Right lobe of liver (tissue), 6 donors: ENCODE data around the gene KRTAP10-12. TPM values are rescaled to one million over a fixed set of nuclear protein-coding genes. Genes with fewer than 3 reads are reported as not detected.

ENCODE experiments used
- ATAC-seq, 4 donors: fragments of 200-7000 bp; cut with Tn5 transposase; one replicate each; pipeline ENCODE4 v1.9.1; 2020; ENCODE audit warnings: mild to moderate bottlenecking in 4 of 4, moderate library complexity in 4 of 4
- DNase-seq, 3 donors: peaks; one replicate each; pipeline ENCODE4 v3.0.0-alpha.2; 2020
- H3K27ac ChIP-seq, 3 donors: fragments of 200-600 bp; one replicate each; pipeline ENCODE4 v1.8.0; 2022
- H3K27me3 ChIP-seq, 2 donors: fragments of 200-600 bp; one replicate each; pipeline ENCODE4 v1.8.0; 2022
- H3K36me3 ChIP-seq, 4 donors: fragments of 200-600 bp; sonication (generic) in 1 of 4; one replicate each; pipeline versions ENCODE4 v1.5.1 to v1.8.0; 2017 to 2022; ENCODE audit warnings: control low read depth in 1 of 4
- H3K4me1 ChIP-seq, 4 donors: fragments of 200-600 bp; sonication (generic) in 1 of 4; one replicate each; pipeline versions ENCODE4 v1.5.1 to v1.8.0; 2017 to 2022; ENCODE audit warnings: control low read depth in 1 of 4
- H3K4me3 ChIP-seq, 3 donors: fragments of 200-600 bp; one replicate each; pipeline ENCODE4 v1.8.0; 2022
- H3K9me3 ChIP-seq, 4 donors: fragments of 200-600 bp; sonication (generic) in 1 of 4; one replicate each; pipeline versions ENCODE4 v1.5.1 to v1.8.0; 2017 to 2022; ENCODE audit warnings: control low read depth in 1 of 4
- CTCF ChIP-seq, 4 donors: fragments of 200-600 bp in 3 of 4; fragments of 450-650 bp in 1 of 4; IDR thresholded peaks; one replicate each; pipeline versions ENCODE4 v1.5.1 to v1.8.0; 2016 to 2022; ENCODE audit warnings: antibody characterized with exemption in 4 of 4, mild to moderate bottlenecking in 2 of 4
- POLR2A ChIP-seq: fragments of 450-650 bp; IDR thresholded peaks from one replicate; pipeline ENCODE4 v1.6.1; 2017; ENCODE audit warnings: antibody characterized with exemption, mild to moderate bottlenecking
- WGBS: methylation state at CpG from one replicate; pipeline ENCODE4 v1.1.6; 2018; ENCODE audit warnings: low coverage, low lambda C conversion rate; ENCODE audit not compliant: insufficient coverage; ENCODE audit errors: missing lambda C conversion rate; 5-methylcytosine and 5-hydroxymethylcytosine counted together
- intact Hi-C, 2 donors: fragments of 100-400 bp; cut with DNase I; formaldehyde crosslinking; loops; one replicate each; pipeline versions ENCODE4 v1.11.2 to v1.14.1; 2022
- small RNA-seq, 2 experiments: library from RNA; depleted of rRNA; stranded (forward); fragments of <200 nt; gene quantifications; one replicate each; pipeline ENCODE3, GENCODE V24; 2016
- total RNA-seq, 6 experiments: library from RNA; depleted of rRNA in 2 of 6; stranded (reverse); fragments of >200 nt in 2 of 6; fragmentation: NEBNext Ultra II Directional in 3 of 6; extraction: Animal tissue kit (Norgen Biotek cat#: 25700) in 3 of 6; gene quantifications; one replicate each; pipeline versions ENCODE4 v1.1.0 to v1.2.4, GENCODE V29; 2016 to 2023
- donor health status: DM: no; HTN: yes; CAD: no.
- donor health status: DM: no; HTN: no; CAD: no.
- donor health status: DM: no; HTN: no; CAD: no.
- donor health status: DM: no; HTN: yes; CAD: no.
- donor health status: DM: no; HTN: yes; CAD: no.

KRTAP10-12 gene
- total RNA-seq, 6 experiments from 2014 or later, result not detected

- Histone ChIP-seq H3K27me3 (no peaks in the 10 kb centered on the region), H3K36me3 (no peaks in the 10 kb centered on the region), H3K27ac (no peak overlapping the region), H3K4me3 (no peak overlapping the region), H3K4me1 (no peaks in the 10 kb centered on the region), H3K9me3 (peaks cover 0 to 5% (median 0%) of the 10 kb centered on the region in 4 donors)
- TF ChIP-seq POLR2A (no peak), CTCF (IDR thresholded peaks at IDR 0.05) (no peak)
- WGBS, result no CpG with 5 or more reads among the region's 1 CpG
- ATAC-seq, result no peak
- intact Hi-C loops, result no loop called here
- no peak for DNase-seq
Observed at GRCh38 chr21:44739316-44739715, 42.3 kb downstream of the KRTAP10-12 start.

GRCh38 chr21:44740742-44741141 lies 43.8 kb downstream of the KRTAP10-12 start:
- ATAC-seq (no peak), DNase-seq (no peak)
- intact Hi-C loops, result no loop called here
- WGBS, result 75% methylated on average over 6 of the region's 7 CpGs
- no peaks in the 10 kb centered on the region for H3K36me3 ChIP-seq
- TF ChIP-seq POLR2A, result no peak
- no peak for TF ChIP-seq CTCF (IDR thresholded peaks at IDR 0.05)
- no peak overlapping the region for H3K4me3 ChIP-seq
- H3K9me3 ChIP-seq, result peaks cover 0 to 5% (median 0%) of the 10 kb centered on the region in 4 donors
- no peaks in the 10 kb centered on the region for H3K27me3 ChIP-seq
- no peaks in the 10 kb centered on the region for H3K4me1 ChIP-seq
- no peak overlapping the region for H3K27ac ChIP-seq

- 84% methylated on average over 3 of the region's 3 CpGs for WGBS
- Histone ChIP-seq H3K27me3 (no peaks in the 10 kb centered on the region), H3K4me1 (no peaks in the 10 kb centered on the region), H3K4me3 (no peak overlapping the region), H3K36me3 (no peaks in the 10 kb centered on the region), H3K27ac (no peak overlapping the region), H3K9me3 (peaks cover 0 to 5% (median 0%) of the 10 kb centered on the region in 4 donors)
- TF ChIP-seq CTCF (IDR thresholded peaks at IDR 0.05) (no peak), POLR2A (no peak)
- no peak for ATAC-seq
- DNase-seq, result peak in 1 of 3 donors; percentile 9
- intact Hi-C loops, result no loop called here
Observed at GRCh38 chr21:44741921-44742320, 44.9 kb downstream of the KRTAP10-12 start.

- ATAC-seq, result peak in 2 of 4 donors; percentile 37 to 54
Observed at GRCh38 chr21:44742418-44743153, 45.6 kb downstream of the KRTAP10-12 start.

More at GRCh38 chr21:44742418-44743153, 45.6 kb downstream of the KRTAP10-12 start:
- Histone ChIP-seq H3K4me1 (no peaks in the 10 kb centered on the region), H3K4me3 (no peak overlapping the region), H3K27ac (no peak overlapping the region), H3K9me3 (peaks cover 0 to 5% (median 0%) of the 10 kb centered on the region in 4 donors), H3K27me3 (no peaks in the 10 kb centered on the region), H3K36me3 (no peaks in the 10 kb centered on the region)
- DNase-seq, result no peak
- 85% methylated on average over 1 of the region's 1 CpG for WGBS
- TF ChIP-seq POLR2A, result no peak
- TF ChIP-seq CTCF (IDR thresholded peaks at IDR 0.05), result peak; percentile 27 to 39 (median 33)
- intact Hi-C loops, result no loop called here

Small RNA genes lying within 50 kb of the gene (small RNA-seq; reads per million reads assigned to genes)
- gene KRTAP12-6P, result 0 reads per million in 2 experiments

Other genes starting within 250 kb of the KRTAP10-12 start
- 10 to 100 TPM in 5 of 6 experiments, 1 to 10 TPM in 1; 7.5 to 19.3 (median 13.9) TPM for gene LRRC3, start 241.7 kb upstream of the KRTAP10-12 start, total RNA-seq
- not detected for gene KRTAP10-1, start 157.0 kb upstream of the KRTAP10-12 start, total RNA-seq
- not detected for gene KRTAP10-2, start 145.7 kb upstream of the KRTAP10-12 start, total RNA-seq
- not detected for gene KRTAP10-3, start 138.4 kb upstream of the KRTAP10-12 start, total RNA-seq
- gene KRTAP10-4, start 123.4 kb upstream of the KRTAP10-12 start, total RNA-seq, result not detected
- not detected for gene KRTAP10-5, start 116.6 kb upstream of the KRTAP10-12 start, total RNA-seq
- gene KRTAP10-6, start 104.7 kb upstream of the KRTAP10-12 start, total RNA-seq, result not detected
- gene KRTAP10-7, start 96.6 kb upstream of the KRTAP10-12 start, total RNA-seq, result not detected
- not detected for gene KRTAP10-8, start 85.1 kb upstream of the KRTAP10-12 start, total RNA-seq
- not detected for gene KRTAP10-9, start 70.1 kb upstream of the KRTAP10-12 start, total RNA-seq
- gene KRTAP10-10, start 59.8 kb upstream of the KRTAP10-12 start, total RNA-seq, result not detected
- not detected for gene KRTAP10-11, start 50.8 kb upstream of the KRTAP10-12 start, total RNA-seq
- gene KRTAP12-4, start 42.5 kb upstream of the KRTAP10-12 start, total RNA-seq, result not detected
- gene KRTAP12-3, start 39.2 kb upstream of the KRTAP10-12 start, total RNA-seq, result not detected
- not detected for gene KRTAP12-2, start 30.2 kb upstream of the KRTAP10-12 start, total RNA-seq
- not detected for gene KRTAP12-1, start 15.0 kb upstream of the KRTAP10-12 start, total RNA-seq
- not detected for gene TSPEAR, start 14.4 kb downstream of the KRTAP10-12 start, total RNA-seq
- gene UBE2G2, start 104.6 kb downstream of the KRTAP10-12 start, total RNA-seq, result 10 to 100 TPM; 41.5 to 54.6 (median 49.9) TPM
- 10 to 100 TPM; 33.4 to 41.2 (median 36.6) TPM for gene SUMO3, start 120.9 kb downstream of the KRTAP10-12 start, total RNA-seq
- 100 to 1,000 TPM in 3 of 6 experiments, 10 to 100 TPM in 3; 54.3 to 195 (median 140) TPM for gene PTTG1IP, start 176.5 kb downstream of the KRTAP10-12 start, total RNA-seq
- 10 to 100 TPM; 12.9 to 61.8 (median 36.6) TPM for gene ITGB2, start 223.7 kb downstream of the KRTAP10-12 start, total RNA-seq
- 10 to 100 TPM; 15.0 to 27.9 (median 17.1) TPM for gene SLX9, start 242.9 kb downstream of the KRTAP10-12 start, total RNA-seq